CD4-positive, alpha-beta T cell treated with Interferon gamma for 1 hour (primary cell): ENCODE results near the gene GPR37L1.
"Not testable (repeated sequence)": the region's sequence is repeated elsewhere in the genome, so short reads cannot be mapped to it uniquely, and the experiment has no call there.

ENCODE experiments used
- DNase-seq: peaks from one replicate; pipeline ENCODE4 v3.0.0-alpha.2; 2020

Gene GPR37L1

GRCh38 chr1:202110977-202111376 is 11.7 kb upstream of the GPR37L1 start:
- no peak for DNase-seq

DNA sequence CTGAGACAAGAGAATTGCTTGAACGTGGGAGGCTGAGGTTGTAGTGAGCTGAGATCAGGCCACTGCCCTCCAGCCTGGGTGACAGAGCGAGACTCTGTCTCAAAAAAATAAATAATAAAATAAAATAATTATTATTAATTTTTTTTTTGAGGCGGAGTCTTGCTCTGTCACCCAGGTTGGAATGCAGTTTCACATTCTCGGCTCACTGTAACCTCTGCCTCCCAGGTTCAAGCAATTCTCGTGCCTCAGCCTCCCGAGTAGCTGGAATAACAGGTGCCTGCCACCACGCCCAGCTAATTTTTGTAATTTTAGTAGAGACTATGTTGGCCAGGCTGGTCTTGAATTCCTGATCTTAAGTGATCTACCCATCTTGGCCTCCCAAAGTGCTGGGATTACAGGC is 11.1 kb upstream of the GPR37L1 start:
- not testable (repeated sequence) for DNase-seq

GRCh38 chr1:202112859-202113689 is 9.6 kb upstream of the GPR37L1 start:
- DNase-seq, result no peak

- no peak for DNase-seq
Measured at GRCh38 chr1:202113690-202114300, 8.9 kb upstream of the GPR37L1 start.

DNA sequence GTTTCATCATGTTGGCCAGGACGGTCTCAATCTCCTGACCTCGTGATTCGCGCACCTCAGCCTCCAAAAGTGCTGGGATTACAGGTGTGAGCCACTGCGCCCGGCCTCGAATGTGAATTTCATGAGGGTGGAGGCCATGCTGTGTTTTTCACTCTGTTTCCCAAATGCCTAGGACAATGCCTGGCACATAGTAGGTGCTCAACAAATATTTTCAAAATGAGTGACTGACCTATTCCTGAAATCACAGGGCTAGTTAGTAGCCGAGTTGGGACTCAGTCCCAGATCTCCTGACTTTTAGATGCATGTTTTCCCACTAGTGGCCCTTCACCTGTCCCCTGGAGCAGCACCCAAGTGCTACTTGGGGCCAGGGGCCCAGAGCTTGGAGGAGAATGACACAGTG is 6.4 kb upstream of the GPR37L1 start:
- DNase-seq, result no peak

DNA sequence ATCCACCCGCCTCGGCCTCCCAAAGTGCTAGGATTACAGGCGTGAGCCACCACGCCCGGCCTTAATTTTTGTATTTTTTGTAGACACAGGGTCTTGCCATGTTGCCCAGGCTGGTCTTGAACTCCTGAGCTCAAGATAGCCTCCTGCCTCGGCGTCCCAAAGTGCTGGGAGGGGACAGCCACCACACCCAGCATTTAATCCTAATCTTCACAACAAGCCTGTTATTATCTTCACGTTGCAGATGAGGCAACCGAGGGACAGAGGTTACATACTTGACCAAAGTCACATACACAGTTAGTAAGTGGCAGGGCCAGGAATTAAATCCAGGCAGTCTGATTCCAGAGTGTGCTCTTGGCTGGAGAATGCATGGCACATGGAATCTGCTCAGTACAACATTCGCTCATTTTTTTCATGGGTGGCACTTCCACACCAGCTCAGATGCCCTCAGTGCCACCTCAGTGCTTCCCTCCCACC is 4.8 kb upstream of the GPR37L1 start:
- DNase-seq, result no peak

DNA sequence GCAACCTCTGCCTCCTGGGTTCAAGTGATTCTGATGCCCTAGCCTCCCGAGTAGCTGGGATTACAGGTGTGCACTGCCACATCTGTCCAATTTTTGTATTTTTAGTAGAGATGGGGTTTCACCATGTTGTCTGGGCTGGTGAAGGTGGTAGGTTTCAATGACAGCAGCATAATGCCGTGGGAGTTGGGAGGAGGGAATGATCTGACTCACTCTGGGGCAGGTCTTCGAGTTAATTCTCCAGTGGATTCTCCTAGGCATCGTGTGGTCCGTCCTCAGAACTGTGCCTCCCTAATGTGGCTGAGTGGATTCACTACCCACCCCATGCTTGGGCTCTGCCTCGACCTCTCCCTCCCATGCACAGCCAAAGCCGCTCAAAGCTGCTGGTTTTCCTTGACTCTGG is 1.7 kb upstream of the GPR37L1 start:
- no peak for DNase-seq

- DNase-seq, result no peak
Measured at GRCh38 chr1:202123336-202123813, 658 bp downstream of the GPR37L1 start.

DNA sequence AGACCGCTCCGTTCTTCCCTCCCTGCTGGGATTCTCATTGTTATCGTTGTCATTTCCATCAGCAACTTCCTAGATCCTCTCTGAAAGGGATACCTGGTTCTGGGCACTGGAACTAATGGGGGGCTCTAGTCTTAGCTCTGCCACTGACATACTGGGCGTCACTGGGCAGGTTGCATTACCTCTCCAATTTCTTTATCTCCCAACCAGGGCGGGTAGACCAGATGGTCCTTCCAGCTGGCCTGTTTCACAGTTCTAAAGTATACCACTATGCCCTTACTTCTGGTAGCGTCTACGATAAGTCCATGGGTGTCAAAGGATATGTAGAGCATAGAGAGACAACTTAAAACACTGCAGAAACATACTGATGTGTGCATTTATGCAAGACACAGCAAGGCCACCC is 1.4 kb downstream of the GPR37L1 start:
- DNase-seq, result no peak

- no peak for DNase-seq
Measured at GRCh38 chr1:202125611-202126010, 2.9 kb downstream of the GPR37L1 start.

- DNase-seq, result no peak
Measured at GRCh38 chr1:202126426-202126825, 3.7 kb downstream of the GPR37L1 start.

- DNase-seq, result no peak
Measured at GRCh38 chr1:202127061-202127460, 4.3 kb downstream of the GPR37L1 start.

DNA sequence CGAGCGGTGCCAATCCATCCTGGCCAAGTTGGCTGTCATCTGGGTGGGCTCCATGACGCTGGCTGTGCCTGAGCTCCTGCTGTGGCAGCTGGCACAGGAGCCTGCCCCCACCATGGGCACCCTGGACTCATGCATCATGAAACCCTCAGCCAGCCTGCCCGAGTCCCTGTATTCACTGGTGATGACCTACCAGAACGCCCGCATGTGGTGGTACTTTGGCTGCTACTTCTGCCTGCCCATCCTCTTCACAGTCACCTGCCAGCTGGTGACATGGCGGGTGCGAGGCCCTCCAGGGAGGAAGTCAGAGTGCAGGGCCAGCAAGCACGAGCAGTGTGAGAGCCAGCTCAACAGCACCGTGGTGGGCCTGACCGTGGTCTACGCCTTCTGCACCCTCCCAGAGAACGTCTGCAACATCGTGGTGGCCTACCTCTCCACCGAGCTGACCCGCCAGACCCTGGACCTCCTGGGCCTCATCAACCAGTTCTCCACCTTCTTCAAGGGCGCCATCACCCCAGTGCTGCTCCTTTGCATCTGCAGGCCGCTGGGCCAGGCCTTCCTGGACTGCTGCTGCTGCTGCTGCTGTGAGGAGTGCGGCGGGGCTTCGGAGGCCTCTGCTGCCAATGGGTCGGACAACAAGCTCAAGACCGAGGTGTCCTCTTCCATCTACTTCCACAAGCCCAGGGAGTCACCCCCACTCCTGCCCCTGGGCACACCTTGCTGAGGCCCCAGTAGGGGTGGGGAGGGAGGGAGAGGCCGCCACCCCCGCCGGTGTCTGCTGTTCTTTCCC is 5.3 kb downstream of the GPR37L1 start:
- no peak for DNase-seq

DNA sequence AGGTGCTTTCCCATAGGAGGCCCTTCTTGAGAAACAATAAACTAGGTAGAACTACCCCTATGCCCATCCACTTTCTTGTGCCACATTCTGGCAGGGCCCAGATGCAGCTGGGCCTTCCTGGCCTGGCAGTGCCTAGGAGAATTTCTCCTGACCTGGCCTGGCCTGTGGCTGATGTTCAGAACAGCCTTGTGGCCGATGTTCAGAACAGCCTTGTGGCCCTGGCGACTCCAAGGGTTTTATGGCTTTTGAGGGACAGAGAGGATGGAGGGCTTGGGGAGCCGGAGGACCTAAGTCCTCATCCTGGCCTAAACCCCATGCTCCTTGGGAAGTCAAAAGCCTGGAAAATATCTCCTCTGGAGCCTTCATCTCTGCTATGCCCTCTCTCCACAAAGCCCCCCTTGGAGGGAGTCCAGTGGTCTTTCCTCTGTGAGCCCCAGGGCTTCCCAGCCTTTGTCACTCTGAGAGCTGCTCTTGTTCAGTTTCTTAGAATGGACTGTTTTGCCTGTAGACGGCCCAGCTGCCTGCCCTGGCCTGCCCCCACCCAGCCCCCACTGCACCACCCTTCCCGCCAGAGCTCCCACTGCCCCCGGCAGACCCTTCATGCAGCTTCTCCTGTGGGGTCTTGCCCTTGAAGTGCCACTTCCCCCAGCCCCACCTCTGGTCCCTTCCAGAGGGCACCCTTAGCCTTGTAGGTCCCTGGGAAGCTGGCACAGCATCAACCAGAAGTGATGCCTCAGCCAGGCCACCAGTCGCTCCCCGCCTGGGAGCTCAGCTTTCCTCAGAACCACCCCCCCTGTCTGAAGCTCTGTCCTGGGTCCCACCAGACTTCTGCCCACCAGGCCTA is 7.0 kb downstream of the GPR37L1 start:
- DNase-seq, result no peak

- DNase-seq, result no peak
Measured at GRCh38 chr1:202130297-202130721, 7.6 kb downstream of the GPR37L1 start.

GRCh38 chr1:202130816-202131522 is 8.3 kb downstream of the GPR37L1 start:
- DNase-seq, result no peak

DNA sequence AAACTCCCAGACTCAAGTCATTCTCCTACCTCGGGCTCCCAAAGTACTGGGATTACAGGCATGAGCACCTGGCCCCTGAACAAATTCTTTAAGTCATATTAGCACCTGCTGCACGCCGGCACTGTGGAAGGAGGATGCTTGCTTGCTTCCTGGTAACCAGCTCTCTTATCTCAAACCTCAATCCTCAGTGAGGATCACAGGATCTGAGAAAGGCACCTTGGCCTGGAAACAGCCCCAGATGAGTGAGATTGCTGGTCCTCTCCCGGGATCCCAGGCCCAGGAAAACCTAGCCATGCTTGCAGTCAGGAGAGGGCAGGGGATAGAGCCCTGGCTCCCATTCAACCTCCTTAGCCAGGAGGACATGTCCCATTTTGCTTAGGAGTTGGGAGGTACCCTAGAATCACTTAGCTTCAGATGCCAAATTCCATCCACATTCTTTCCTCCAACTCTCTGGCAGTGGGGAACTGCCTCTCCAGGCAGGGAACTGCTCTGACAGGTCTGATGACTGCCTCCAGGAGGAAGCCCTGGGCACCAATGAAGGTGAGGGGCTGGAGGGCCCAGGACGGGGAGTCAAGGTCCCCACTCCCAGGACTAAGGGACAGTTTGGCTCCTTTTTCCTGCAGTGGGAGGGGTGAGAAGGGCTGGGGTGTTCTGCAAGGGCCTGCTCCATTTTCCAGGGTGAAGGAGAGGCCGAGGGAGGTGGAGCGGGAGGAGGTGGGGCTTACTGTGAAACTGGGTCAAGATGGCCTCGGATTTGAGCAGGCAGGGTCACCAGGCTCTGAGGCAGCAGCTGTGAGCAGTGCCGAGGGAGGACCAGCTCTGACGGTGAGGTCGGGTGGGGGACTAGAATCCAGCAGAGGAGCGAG is 9.5 kb downstream of the GPR37L1 start:
- DNase-seq, result no peak

GRCh38 chr1:202133001-202133400 is 10.3 kb downstream of the GPR37L1 start:
- no peak for DNase-seq

DNA sequence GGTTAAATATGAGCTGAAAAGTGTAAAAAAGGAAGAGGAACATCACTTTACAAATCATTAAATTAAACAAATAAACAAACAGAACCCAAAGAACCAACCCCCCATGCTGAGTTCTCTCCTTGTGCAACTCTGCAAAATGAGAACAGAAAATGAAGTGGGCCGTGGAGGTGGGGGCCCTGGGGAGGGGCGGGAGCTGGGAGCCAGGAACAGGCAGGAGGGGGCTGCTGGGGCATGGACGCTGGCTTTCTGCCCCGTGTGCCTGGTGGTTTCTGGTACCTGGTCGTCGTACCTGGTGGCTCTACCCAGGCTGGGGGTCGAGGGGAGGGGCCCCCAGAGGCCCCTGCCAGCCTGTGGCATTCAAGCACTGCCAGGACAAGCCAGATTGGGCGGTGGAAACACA is 10.8 kb downstream of the GPR37L1 start:
- DNase-seq, result no peak

- no peak for DNase-seq
Measured at GRCh38 chr1:202133989-202134388, 11.3 kb downstream of the GPR37L1 start.

DNA sequence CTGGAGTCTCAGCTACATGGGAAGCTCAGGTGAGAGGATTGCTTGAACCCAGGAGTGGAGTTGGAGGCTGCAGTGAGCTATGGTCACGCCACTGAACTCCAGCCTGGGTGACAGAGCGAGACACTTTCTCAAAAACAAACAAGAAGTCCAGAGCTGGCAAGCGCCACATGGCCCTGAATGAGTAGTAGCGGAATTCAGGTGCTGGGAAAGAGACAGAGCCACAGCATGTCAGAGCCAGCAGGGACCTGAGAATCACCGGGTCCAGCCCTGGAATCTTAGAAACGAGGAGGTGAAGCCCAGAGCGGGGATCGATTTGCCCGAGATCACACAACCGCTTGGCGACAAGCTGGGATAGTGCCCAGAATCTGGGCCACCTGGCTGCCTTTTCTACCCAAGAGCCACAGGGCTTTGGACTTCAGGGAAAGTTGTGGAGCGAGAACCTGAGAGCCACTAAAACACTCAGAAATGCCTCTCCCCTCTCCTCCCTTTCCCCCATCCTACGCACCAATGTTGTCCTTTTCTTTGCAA is 12.0 kb downstream of the GPR37L1 start:
- DNase-seq, result no peak
